HG02970 (cell line): ENCODE results near the gene PPP4R2.

Experiments used
- ATAC-seq: cut with Tn5 transposase; IDR thresholded peaks from one replicate; pipeline ENCODE4 v1.9.1; 2021; ENCODE audit warnings: mild to moderate bottlenecking, moderate library complexity, moderate number of reproducible peaks; ENCODE audit not compliant: unreplicated experiment, low FRiP score

The PPP4R2 gene

GRCh38 chr3:73101881-73102280 lies 105.3 kb downstream of the PPP4R2 start:
- no peak for ATAC-seq

DNA sequence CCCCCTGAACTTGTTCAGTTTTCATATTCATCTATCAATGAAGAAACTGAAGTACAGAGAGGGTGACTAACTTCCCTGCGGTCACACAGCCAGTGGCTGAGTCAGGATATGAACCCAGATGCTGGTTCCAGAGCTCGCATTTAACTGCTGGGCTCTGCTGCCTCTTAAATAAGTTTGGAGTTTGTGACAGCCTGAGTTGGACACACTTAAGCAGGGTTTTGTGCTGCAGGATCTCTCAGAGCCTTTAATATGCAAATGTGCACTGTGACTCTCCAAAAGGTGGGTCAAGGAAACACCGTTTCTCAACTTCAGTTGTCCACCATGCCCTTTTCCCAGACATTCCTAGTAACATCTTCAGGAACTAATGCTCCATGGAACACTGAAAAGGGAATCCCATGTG lies 110.6 kb downstream of the PPP4R2 start:
- ATAC-seq: no peak

- no peak for ATAC-seq
Observed at GRCh38 chr3:73107676-73108187, 111.1 kb downstream of the PPP4R2 start.

- no peak for ATAC-seq
Observed at GRCh38 chr3:73108750-73109149, 112.1 kb downstream of the PPP4R2 start.

DNA sequence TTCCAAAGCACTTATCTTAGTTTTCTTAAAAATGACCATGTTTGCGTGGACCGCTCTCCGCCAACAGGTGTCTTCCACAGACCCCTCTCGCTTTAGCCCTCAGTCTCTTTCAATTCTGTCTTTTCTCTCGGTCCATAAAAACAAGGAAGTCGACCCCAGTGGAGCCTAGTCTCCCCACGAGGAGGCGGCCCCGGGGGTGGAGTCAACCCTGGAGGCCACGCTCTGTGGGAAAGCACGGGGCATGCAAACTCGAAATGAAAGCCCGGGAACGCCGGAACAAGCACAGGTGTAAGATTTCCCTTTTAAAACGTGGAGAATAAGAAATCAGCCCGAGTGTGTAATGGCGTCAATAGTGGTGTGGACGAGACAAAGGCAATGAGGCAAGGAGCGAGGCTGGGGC lies 113.9 kb downstream of the PPP4R2 start:
- ATAC-seq: no peak

DNA sequence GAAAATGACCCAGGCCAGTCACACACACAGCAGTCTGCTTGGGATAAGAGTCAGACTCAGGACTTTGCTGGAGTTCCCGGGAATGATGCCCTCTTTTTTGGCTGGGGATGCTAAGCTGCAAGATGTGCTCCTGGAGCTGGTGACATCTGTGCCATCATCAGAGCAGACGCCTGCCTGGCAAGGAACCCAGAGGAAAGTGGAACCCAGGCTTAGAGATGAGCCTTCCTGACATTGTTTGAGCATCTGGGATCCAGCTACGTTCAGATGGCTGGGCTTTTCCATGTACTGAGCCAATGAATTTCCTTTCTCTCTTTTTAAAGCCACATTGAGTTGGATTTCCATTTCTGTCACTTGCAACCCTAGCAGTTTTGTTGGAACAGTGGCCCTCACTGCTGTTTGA lies 118.1 kb downstream of the PPP4R2 start:
- ATAC-seq: no peak

DNA sequence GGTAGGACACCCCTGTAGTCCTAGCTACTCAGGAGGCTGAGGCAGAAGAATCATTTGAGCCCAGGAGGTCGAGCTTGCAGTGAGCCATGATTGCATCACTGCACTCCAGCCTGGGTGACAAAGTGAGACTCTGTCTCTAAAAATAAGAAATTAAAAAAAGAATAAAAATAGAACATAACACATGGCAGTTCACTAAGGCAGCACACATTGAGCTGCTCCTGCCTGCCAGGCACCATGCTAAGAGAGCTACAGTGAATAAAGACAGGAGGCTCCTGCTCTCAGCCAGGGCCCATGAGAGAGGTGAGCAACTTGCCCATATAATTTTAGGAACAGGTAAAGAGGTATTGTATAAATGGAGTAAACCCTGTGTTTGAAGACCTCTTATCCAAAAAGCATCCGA lies 119.2 kb downstream of the PPP4R2 start:
- no peak for ATAC-seq
